ENCODE results near the gene FCHSD1. TPM values are rescaled to one million over a fixed set of nuclear protein-coding genes. Genes with fewer than 3 reads are reported as not detected.
A peak's percentile ranks its signal among the peaks of the same experiment; 100 is the strongest.

Gene FCHSD1
- total and polyA plus RNA-seq, 2 donors (not counting 3 experiments of a cell fraction or from before 2014, with no cell fraction given), result 35.1 to 37.0 TPM

- Histone ChIP-seq H3K9me1 (replicated peaks; ENCODE audit: control insufficient read depth, extremely low read depth, insufficient read depth, low read length) (no peaks in the 10 kb centered on the region), H3K79me2 (ENCODE audit: control insufficient read depth, insufficient read depth, low read length) (no peaks in the 10 kb centered on the region), H3K4me3 (replicated peaks in 1 of 3; ENCODE audit: insufficient read depth in 1 of 3, low read depth in 1 of 3, low read length in 3 of 3) (no peak overlapping the region), H3K9ac (replicated peaks; ENCODE audit: extremely low read depth, insufficient read depth, low read length) (no peak overlapping the region), H3K36me3 (ENCODE audit: control insufficient read depth in 2 of 2, extremely low read depth in 1 of 2, insufficient read depth in 2 of 2, low read length in 2 of 2) (peaks cover 0 to 16% of the 10 kb centered on the region in 2 experiments), H3K4me2 (ENCODE audit: insufficient read depth, low read length) (no peak overlapping the region), H4K20me1 (replicated peaks; ENCODE audit: control insufficient read depth, extremely low read depth, insufficient read depth, low read length) (no peaks in the 10 kb centered on the region), H2AFZ (ENCODE audit: low read depth, low read length) (no peak overlapping the region), H3K27ac (ENCODE audit: insufficient read depth, low read depth, low read length) (peak overlapping the region; percentile 16), H3K9me3 (replicated peaks; ENCODE audit: control insufficient read depth, insufficient read depth, low read length) (no peaks in the 10 kb centered on the region), H3K27me3 (ENCODE audit: control insufficient read depth in 2 of 2, insufficient read depth in 2 of 2, low read length in 2 of 2) (no peaks in the 10 kb centered on the region), H3K4me1 (ENCODE audit: control insufficient read depth, extremely low read depth, insufficient read depth, low read length) (peaks cover 14% of the 10 kb centered on the region)
- BruUV-seq (replicated peaks), result no TSS peak
- DNase-seq (ENCODE audit: low read depth, low spot score) (peak; percentile 54), FAIRE-seq (peak; percentile 86)
- CTCF ChIA-PET, result interaction anchor here (1.4 to 14.7 kb wide), 5 partner anchors 9 to 50 kb away, joined by 3 to 163 read pairs (median 6); partner anchors contain the start of genes DIAPH1 and FCHSD1
- POLR2A ChIA-PET, result no interaction called here
- intact Hi-C loops (cut with micrococcal nuclease) (loop anchor here (1.0 kb wide), 1 partner anchor 49 kb away; no protein-coding TSS in a partner anchor), dilution Hi-C loops (cut with MboI; ENCODE audit: extremely low pct_ligation_motif_present, low sequenced_read_pairs) (no loop called here)
- TF ChIP-seq FOS (IDR thresholded peaks at IDR 0.05; ENCODE audit: borderline replicate concordance, insufficient read depth, low read length) (peak; percentile 75), JUN (IDR thresholded peaks at IDR 0.05; ENCODE audit: borderline replicate concordance, insufficient read depth, insufficient read length, low read depth) (peak; percentile 31), POLR2A (IDR thresholded peaks at IDR 0.05; ENCODE audit: low read depth, low read length) (no peak), CTCF (IDR thresholded peaks at IDR 0.05; ENCODE audit: extremely low read depth in 1 of 2, insufficient read depth in 1 of 2, low read depth in 1 of 2, low read length in 2 of 2) (peak; percentile 32 to 36)
Observed at GRCh38 chr5:141641634-141642267, 9.5 kb downstream of the FCHSD1 start.

GRCh38 chr5:141640698-141641097 is 10.5 kb downstream of the FCHSD1 start:
- TF ChIP-seq FOS (IDR thresholded peaks at IDR 0.05; ENCODE audit: borderline replicate concordance, insufficient read depth, low read length) (no peak), MAX (IDR thresholded peaks at IDR 0.05; ENCODE audit: insufficient read depth, insufficient read length) (no peak), MYC (IDR thresholded peaks at IDR 0.05; ENCODE audit: low read depth, low read length) (no peak), POLR2A (IDR thresholded peaks at IDR 0.05; ENCODE audit: low read depth, low read length) (no peak), CTCF (IDR thresholded peaks at IDR 0.05; ENCODE audit: extremely low read depth in 1 of 2, insufficient read depth in 1 of 2, low read depth in 1 of 2, low read length in 2 of 2) (no peak), GATA2 (IDR thresholded peaks at IDR 0.05; ENCODE audit: insufficient read depth, insufficient read length, low read depth, low read length) (no peak), POLR2AphosphoS5 (IDR thresholded peaks at IDR 0.05; ENCODE audit: insufficient read depth, low read depth, low read length) (no peak)
- no peak for DNase-seq (ENCODE audit: low read depth, low spot score)
- Histone ChIP-seq H3K4me2 (ENCODE audit: insufficient read depth, low read length) (no peak overlapping the region), H3K9ac (replicated peaks; ENCODE audit: extremely low read depth, insufficient read depth, low read length) (no peak overlapping the region), H3K27ac (ENCODE audit: insufficient read depth, low read depth, low read length) (no peak overlapping the region), H3K36me3 (ENCODE audit: control insufficient read depth in 2 of 2, extremely low read depth in 1 of 2, insufficient read depth in 2 of 2, low read length in 2 of 2) (peaks cover 0 to 13% of the 10 kb centered on the region in 2 experiments), H3K9me1 (replicated peaks; ENCODE audit: control insufficient read depth, extremely low read depth, insufficient read depth, low read length) (no peaks in the 10 kb centered on the region), H3K9me3 (replicated peaks; ENCODE audit: control insufficient read depth, insufficient read depth, low read length) (no peaks in the 10 kb centered on the region), H3K4me3 (replicated peaks in 1 of 3; ENCODE audit: insufficient read depth in 1 of 3, low read depth in 1 of 3, low read length in 3 of 3) (no peak overlapping the region), H3K4me1 (ENCODE audit: control insufficient read depth, extremely low read depth, insufficient read depth, low read length) (peaks cover 18% of the 10 kb centered on the region), H3K27me3 (ENCODE audit: control insufficient read depth in 2 of 2, insufficient read depth in 2 of 2, low read length in 2 of 2) (no peaks in the 10 kb centered on the region), H2AFZ (ENCODE audit: low read depth, low read length) (no peak overlapping the region), H3K79me2 (ENCODE audit: control insufficient read depth, insufficient read depth, low read length) (peaks cover 9% of the 10 kb centered on the region), H4K20me1 (replicated peaks; ENCODE audit: control insufficient read depth, extremely low read depth, insufficient read depth, low read length) (no peaks in the 10 kb centered on the region)
- no TSS peak for BruUV-seq (replicated peaks)
- FAIRE-seq, result no peak
- intact Hi-C loops (cut with micrococcal nuclease) (no loop called here), dilution Hi-C loops (cut with MboI; ENCODE audit: extremely low pct_ligation_motif_present, low sequenced_read_pairs) (no loop called here)
- CTCF ChIA-PET, result interaction anchor here (1.4 to 14.7 kb wide), 4 partner anchors 10 to 49 kb away, joined by 3 to 163 read pairs (median 30); partner anchors contain the start of genes DIAPH1 and FCHSD1
- POLR2A ChIA-PET, result no interaction called here

All from endothelial cell of umbilical vein (primary cell).